ENCODE results near the gene COA8. TPM values are rescaled to one million over a fixed set of nuclear protein-coding genes. Genes with fewer than 3 reads are reported as not detected.

Gene COA8
- total and polyA plus RNA-seq, 10 of the 15 experiments (the other 5 are each of a cell fraction or from before 2014, with no cell fraction given) = 6.1 to 69.5 (median 25.8) TPM

- TF ChIP-seq FOS (IDR thresholded peaks at IDR 0.05; ENCODE audit: borderline replicate concordance, extremely low read depth, insufficient read length) (no peak), HSF1 (IDR thresholded peaks at IDR 0.05; ENCODE audit: low read depth, low read length) (no peak), PML (IDR thresholded peaks at IDR 0.05; ENCODE audit: low read length) (no peak), TCF3 (IDR thresholded peaks at IDR 0.05; ENCODE audit: borderline replicate concordance, insufficient read depth, low read depth, low read length) (no peak)
Observed at GRCh38 chr14:103517174-103517566, 45.6 kb upstream of the COA8 start (continued).

DNA sequence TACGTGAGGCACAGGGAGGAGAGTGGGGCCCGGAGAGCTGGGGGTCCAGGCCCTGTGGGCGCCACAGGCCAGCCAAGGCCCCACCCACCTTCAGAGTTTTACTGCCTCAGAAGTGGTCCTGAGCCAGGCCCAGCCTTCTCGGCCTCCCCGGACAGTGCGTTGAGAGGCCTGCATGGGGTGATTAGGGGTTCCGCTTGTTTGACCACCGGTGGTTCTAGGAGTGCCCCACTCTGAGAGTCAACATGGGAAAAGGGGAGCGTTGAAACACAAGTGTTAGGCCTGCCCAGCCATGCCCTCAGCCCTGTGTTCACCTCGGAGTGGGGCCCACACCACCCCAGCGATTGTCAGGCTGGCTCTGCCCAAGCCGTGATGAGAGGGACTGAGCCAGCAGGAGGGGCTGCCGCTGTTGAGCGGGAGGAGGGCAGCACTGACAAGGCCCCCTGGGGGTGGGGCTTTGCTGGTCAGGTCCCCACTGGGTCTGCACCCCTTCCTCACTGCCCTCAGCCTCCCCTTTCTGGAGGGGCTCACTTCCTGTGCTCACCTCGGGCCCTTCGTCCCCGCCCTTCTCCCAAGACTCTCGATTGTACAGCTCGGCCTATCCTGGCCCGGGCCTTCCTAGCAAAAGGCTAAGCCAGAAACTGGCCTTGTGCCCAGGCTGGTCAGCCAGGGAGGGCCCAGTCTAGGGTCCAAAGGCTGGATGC, 44.9 kb upstream of the COA8 start:
- FAIRE-seq = no peak
- no peak for DNase-seq (ENCODE audit: low read depth, low spot score)
- Histone ChIP-seq H3K4me2 (ENCODE audit: control insufficient read depth, insufficient read depth) (no peak overlapping the region), H3K9ac (ENCODE audit: control insufficient read depth, insufficient read depth, low read length) (no peak overlapping the region), H3K27me3 (replicated peaks in 1 of 2; ENCODE audit: control insufficient read depth in 2 of 2, insufficient read depth in 2 of 2, low read length in 1 of 2) (peaks cover 0 to 2% of the 10 kb centered on the region in 2 experiments; a peak in 1 of 4 replicates), H3K79me2 (ENCODE audit: control insufficient read depth, insufficient read depth, low read length) (no peaks in the 10 kb centered on the region), H3K27ac (ENCODE audit: control insufficient read depth, insufficient read depth) (no peak overlapping the region), H3K9me3 (replicated peaks; ENCODE audit: control insufficient read depth, insufficient read depth, low read length) (no peaks in the 10 kb centered on the region), H3K36me3 (ENCODE audit: control insufficient read depth in 2 of 2, insufficient read depth in 2 of 2, low read length in 1 of 2) (no peaks in the 10 kb centered on the region; a peak in 1 of 4 replicates), H3K4me3 (no peak overlapping the region), H3K4me1 (ENCODE audit: control insufficient read depth, insufficient read depth, low read length) (peaks cover 25% of the 10 kb centered on the region), H4K20me1 (ENCODE audit: control insufficient read depth, insufficient read depth) (no peaks in the 10 kb centered on the region), H2AFZ (ENCODE audit: control insufficient read depth, low read depth, low read length) (no peak overlapping the region)
- TF ChIP-seq ZNF207 (IDR thresholded peaks at IDR 0.05; ENCODE audit: borderline replicate concordance) (no peak), EP300 (IDR thresholded peaks at IDR 0.05; ENCODE audit: borderline replicate concordance in 1 of 2, control insufficient read depth in 1 of 2, low read depth in 2 of 2, low read length in 2 of 2) (no peak), NKRF (conservative IDR thresholded peaks at IDR 0.05) (no peak), FOXM1 (IDR thresholded peaks at IDR 0.05; ENCODE audit: low read depth, low read length) (no peak), MAX (IDR thresholded peaks at IDR 0.05; ENCODE audit: low read depth, low read length) (no peak), ZNF24 (IDR thresholded peaks at IDR 0.05) (no peak), FOS (IDR thresholded peaks at IDR 0.05; ENCODE audit: borderline replicate concordance, extremely low read depth, insufficient read length) (no peak)
- no peak for ATAC-seq
- ChIA-PET CTCF (interaction anchor here (1.0 to 6.5 kb wide), 12 partner anchors 8 to 80 kb away, joined by 3 to 53 read pairs (median 4); partner anchors contain the start of gene TRMT61A), SMC1A (ENCODE audit: uncharacterized antibody, unreplicated experiment) (interaction anchor here (1.0 to 3.0 kb wide), 4 partner anchors 10 to 42 kb away, joined by 3 to 13 read pairs (median 8); partner anchors contain the start of gene TRMT61A), RAD21 (ENCODE audit: unreplicated experiment) (interaction anchor here (0.9 to 2.2 kb wide), 7 partner anchors 11 to 224 kb away, joined by 3 to 25 read pairs (median 4); partner anchors contain the start of gene TRMT61A), POLR2A (no interaction called here)
- in situ Hi-C loops (cut with MboI) = loop anchor here (5.0 kb wide), 1 partner anchor 39 kb away; no protein-coding TSS in a partner anchor
- WGBS (ENCODE audit: insufficient coverage, insufficient replicate concordance, low lambda C conversion rate, missing lambda C conversion rate) = 54% methylated on average over 19 of the region's 20 CpGs
- intact Hi-C loops (cut with micrococcal nuclease; ENCODE audit: unreplicated experiment) = loop anchor here (1.0 kb wide), 1 partner anchor 28 kb away; no protein-coding TSS in a partner anchor
- no TSS peak for BruUV-seq (replicated peaks)
